K562 treated with DMSO at 1 percent for 4 hours (cell line): ENCODE results near the gene PSD2. TPM values are rescaled to one million over a fixed set of nuclear protein-coding genes. Genes with fewer than 3 reads are reported as not detected.

Source experiments
- total RNA-seq: library from RNA; unstranded; fragments of 300-600 nt; gene quantifications from 2 replicates; pipeline ENCODE4 v1.2.3, GENCODE V29; 2022; ENCODE audit not compliant: insufficient read depth

Gene PSD2
- not detected in 2 replicates for total RNA-seq

DNA sequence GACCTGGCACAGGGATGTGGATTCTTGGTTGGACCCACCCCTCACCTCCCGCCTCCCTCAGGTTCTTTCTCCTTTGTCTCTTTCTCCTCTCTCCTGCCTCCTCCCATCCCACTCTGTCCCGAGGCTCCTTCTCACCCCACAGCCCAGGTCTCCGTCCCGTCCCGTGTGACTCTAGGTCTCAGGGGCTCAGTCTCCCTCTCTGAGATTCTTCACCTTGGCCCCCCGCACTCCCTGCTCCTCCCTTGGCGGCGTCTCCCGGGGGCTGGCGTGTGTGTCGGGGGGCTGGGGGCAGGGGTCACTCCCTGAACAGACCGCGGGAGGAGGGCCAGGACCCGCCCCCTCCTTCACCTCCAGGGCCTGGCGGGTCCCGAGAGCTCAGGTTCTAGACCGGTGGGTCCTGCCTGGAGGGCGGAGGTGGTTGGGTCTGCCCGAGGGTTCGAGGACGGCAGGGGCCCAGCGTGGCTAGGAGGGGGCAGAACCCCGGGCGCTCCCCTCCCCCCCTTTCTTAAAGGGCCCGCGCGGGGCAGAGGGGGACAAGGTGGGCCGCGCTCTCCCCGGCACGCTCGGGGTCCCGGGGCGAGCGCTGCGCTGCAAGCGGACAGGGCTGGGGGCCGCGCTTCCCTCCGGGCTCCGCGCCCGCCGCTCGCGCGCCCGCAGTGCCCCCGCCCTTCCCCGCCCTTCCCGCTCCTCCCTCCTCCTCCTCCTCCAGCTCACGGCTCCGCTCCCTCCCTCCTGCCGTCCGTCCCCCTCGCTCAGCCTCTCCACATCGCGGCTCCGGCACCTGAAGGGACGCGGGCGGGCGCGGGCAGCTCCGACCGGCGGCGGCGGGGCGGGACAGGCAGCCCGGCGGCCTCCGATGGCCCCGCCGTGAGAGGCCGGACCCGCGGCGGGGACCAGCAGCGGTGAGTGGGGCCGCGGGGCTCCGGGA is at the start of gene PSD2:
Gene PSD2 (plus strand): TSS at position 735 of the 928 bp plus-strand sequence. CDS start 13,633 bp downstream, outside the sequence.

Other genes with a start within 250 kb of the PSD2 start
- 109 and 116 TPM in 2 replicates for gene UBE2D2, start 234.5 kb upstream of the PSD2 start, total RNA-seq
- 55.0 and 60.3 TPM in 2 replicates for gene CXXC5, start 147.5 kb upstream of the PSD2 start, total RNA-seq
- not detected in 2 replicates for gene NRG2, start 247.5 kb downstream of the PSD2 start, total RNA-seq